SHP77 treated with DMSO at 0.1 percent for 48 hours (cell line): ENCODE data around the gene PEX5L.

Source experiments
- DNase-seq: peaks from one replicate; lab custom pipeline; 2025; lab: John Stamatoyannopoulos, UW

PEX5L gene

GRCh38 chr3:180004542-180004941 lies 32.2 kb downstream of the PEX5L start:
- DNase-seq = no peak

- no peak for DNase-seq
Observed at GRCh38 chr3:180002006-180002405, 34.7 kb downstream of the PEX5L start.

GRCh38 chr3:180000500-180000899 lies 36.2 kb downstream of the PEX5L start:
- DNase-seq = no peak

- no peak for DNase-seq
Observed at GRCh38 chr3:179995406-179995805, 41.3 kb downstream of the PEX5L start.

- no peak for DNase-seq
Observed at GRCh38 chr3:179991883-179992282, 44.9 kb downstream of the PEX5L start.

GRCh38 chr3:179991104-179991503 lies 45.6 kb downstream of the PEX5L start:
- no peak for DNase-seq

GRCh38 chr3:179981646-179982045 lies 55.1 kb downstream of the PEX5L start:
- DNase-seq = no peak

GRCh38 chr3:179977356-179977755 lies 59.4 kb downstream of the PEX5L start:
- no peak for DNase-seq

GRCh38 chr3:179973931-179974361 lies 62.8 kb downstream of the PEX5L start:
- no peak for DNase-seq

GRCh38 chr3:179972881-179973423 lies 63.8 kb downstream of the PEX5L start:
- no peak for DNase-seq

GRCh38 chr3:179971280-179971679 lies 65.5 kb downstream of the PEX5L start:
- DNase-seq = peak; percentile 33

- DNase-seq = no peak
Observed at GRCh38 chr3:179970746-179971145, 66.0 kb downstream of the PEX5L start.

GRCh38 chr3:179969525-179969924 lies 67.2 kb downstream of the PEX5L start:
- peak; percentile 76 for DNase-seq

- DNase-seq = no peak
Observed at GRCh38 chr3:179967622-179968021, 69.1 kb downstream of the PEX5L start.

- no peak for DNase-seq
Observed at GRCh38 chr3:179964890-179965289, 71.8 kb downstream of the PEX5L start.

- DNase-seq = peak; percentile 25
Observed at GRCh38 chr3:179962629-179963387, 73.9 kb downstream of the PEX5L start.

- peak; percentile 94 for DNase-seq
Observed at GRCh38 chr3:179961703-179962078, 75.0 kb downstream of the PEX5L start.

GRCh38 chr3:179961071-179961702 lies 75.5 kb downstream of the PEX5L start:
- no peak for DNase-seq

- DNase-seq = peak; percentile 54
Observed at GRCh38 chr3:179958759-179959158, 78.0 kb downstream of the PEX5L start.

GRCh38 chr3:179958143-179958542 lies 78.6 kb downstream of the PEX5L start:
- DNase-seq = no peak

- DNase-seq = peak; percentile 96
Observed at GRCh38 chr3:179957264-179957845, 79.4 kb downstream of the PEX5L start.

- no peak for DNase-seq
Observed at GRCh38 chr3:179956416-179956830, 80.3 kb downstream of the PEX5L start.

- no peak for DNase-seq
Observed at GRCh38 chr3:179955809-179956208, 80.9 kb downstream of the PEX5L start.
